ENCODE results near the gene SLC44A4.

The SLC44A4 gene

GRCh38 chr6:31834367-31835250, 44.2 kb downstream of the SLC44A4 start (continued):
- peak; percentile 80 for TF ChIP-seq ZFP69B (tag by site-specific recombination; IDR thresholded peaks at IDR 0.05)
- TF ChIP-seq ZNF518A (tag by site-specific recombination; conservative IDR thresholded peaks at IDR 0.05; ENCODE audit: low read depth), result 0 out of 2 replicates have a peak, but pooled peaks have one; percentile 27
- no peak for TF ChIP-seq ZNF404 (tag by site-specific recombination; IDR thresholded peaks at IDR 0.05)
- TF ChIP-seq AEBP2 (tag by site-specific recombination; IDR thresholded peaks at IDR 0.05; ENCODE audit: borderline replicate concordance), result no peak
- TF ChIP-seq KLF8 (tag by site-specific recombination; IDR thresholded peaks at IDR 0.05), result peak; percentile 69
- no peak for TF ChIP-seq ZNF155 (tag by site-specific recombination; IDR thresholded peaks at IDR 0.05)
- TF ChIP-seq BCL11A (tag by site-specific recombination; IDR thresholded peaks at IDR 0.05; ENCODE audit: low read depth), result peak; percentile 93
- peak; percentile 8 for TF ChIP-seq ZNF654 (tag by site-specific recombination; IDR thresholded peaks at IDR 0.05; ENCODE audit: low read depth)
- peak; percentile 97 for TF ChIP-seq ZNF704 (tag by site-specific recombination; IDR thresholded peaks at IDR 0.05)
- no peak; the same call in 1 of the 2 replicates for TF ChIP-seq GLIS1 (tag by site-specific recombination; IDR thresholded peaks at IDR 0.05)
- 0 out of 2 replicates have a peak, but pooled peaks have one; percentile 12 for TF ChIP-seq ZBTB7A (tag by site-specific recombination; IDR thresholded peaks at IDR 0.05; ENCODE audit: low read depth)
- TF ChIP-seq MZF1 (tag by site-specific recombination; IDR thresholded peaks at IDR 0.05; ENCODE audit: borderline replicate concordance), result peak; percentile 72; the same call in 1 of the 2 replicates
- 0 out of 2 replicates have a peak, but pooled peaks have one; percentile 63 for TF ChIP-seq ZFP37 (tag by site-specific recombination; IDR thresholded peaks at IDR 0.05)
- peak; percentile 46; the same call in 1 of the 2 replicates for TF ChIP-seq ZNF843 (tag by site-specific recombination; IDR thresholded peaks at IDR 0.05)
- peak; percentile 73; the same call in 1 of the 2 replicates for TF ChIP-seq GLI4 (tag by site-specific recombination; IDR thresholded peaks at IDR 0.05)
- peak; percentile 64; the same call in 1 of the 2 replicates for TF ChIP-seq ZBTB44 (tag by site-specific recombination; IDR thresholded peaks at IDR 0.05)
- peak; percentile 34; the same call in 1 of the 2 replicates for TF ChIP-seq ZBTB11 (tag by site-specific recombination; conservative IDR thresholded peaks at IDR 0.05; ENCODE audit: low read depth)
- TF ChIP-seq ZNF610 (tag by site-specific recombination; IDR thresholded peaks at IDR 0.05; ENCODE audit: borderline replicate concordance), result peak; percentile 14
- TF ChIP-seq KLF17 (tag by site-specific recombination; IDR thresholded peaks at IDR 0.05), result peak; percentile 91
- peak; percentile 93 for TF ChIP-seq ZNF580 (tag by site-specific recombination; IDR thresholded peaks at IDR 0.05)
- no peak for TF ChIP-seq ZNF311 (tag by site-specific recombination; IDR thresholded peaks at IDR 0.05; ENCODE audit: borderline replicate concordance)
- TF ChIP-seq ZNF792 (tag by site-specific recombination; IDR thresholded peaks at IDR 0.05), result 0 out of 2 replicates have a peak, but pooled peaks have one; percentile 12
- TF ChIP-seq KLF9 (tag by site-specific recombination; IDR thresholded peaks at IDR 0.05; ENCODE audit: low read depth), result peak; percentile 56; the same call in 1 of the 2 replicates
